ENCODE data around the gene ZNF148. TPM values are rescaled to one million over a fixed set of nuclear protein-coding genes. Genes with fewer than 3 reads are reported as not detected.

The ZNF148 gene
- total RNA-seq, 1 experiment from 2014 or later: 24.8 TPM

- Histone ChIP-seq H3K9me3 (ENCODE audit: control insufficient read depth, low read depth, low read length) (no peaks in the 10 kb centered on the region), H3K4me1 (ENCODE audit: insufficient read depth, low read length) (peaks cover 5% of the 10 kb centered on the region), H2BK15ac (ENCODE audit: low read depth, low read length) (no peak overlapping the region), H2BK5ac (ENCODE audit: insufficient read length, low read length) (no peak overlapping the region), H2BK12ac (ENCODE audit: insufficient read length, low read depth, low read length) (no peak overlapping the region), H3K9ac (ENCODE audit: extremely low read depth, insufficient read length, low read length) (no peak overlapping the region), H2BK20ac (ENCODE audit: low read depth, low read length, poor library complexity, severe bottlenecking) (no peak overlapping the region), H4K91ac (ENCODE audit: insufficient read length, low read depth, low read length) (no peak overlapping the region), H4K5ac (ENCODE audit: insufficient read length, low read depth, low read length) (no peak overlapping the region), H3K18ac (ENCODE audit: insufficient read length, low read depth, low read length) (no peak overlapping the region), H3K79me1 (ENCODE audit: insufficient read depth, low read depth, low read length, poor library complexity, severe bottlenecking) (no peaks in the 10 kb centered on the region), H2BK120ac (ENCODE audit: low read depth, low read length, poor library complexity, severe bottlenecking) (no peak overlapping the region), H3K79me2 (ENCODE audit: insufficient read depth, low read length) (no peaks in the 10 kb centered on the region), H3T11ph (ENCODE audit: low read length) (no peak overlapping the region), H3K23ac (ENCODE audit: insufficient read length, low read depth, low read length) (no peak overlapping the region), H4K8ac (replicated peaks; ENCODE audit: insufficient read length, low read depth, low read length) (no peak overlapping the region), H3K14ac (ENCODE audit: insufficient read depth, low read length) (no peak overlapping the region), H4K20me1 (ENCODE audit: control insufficient read depth, insufficient read depth, insufficient read length) (no peaks in the 10 kb centered on the region), H2AFZ (ENCODE audit: low read length) (no peak overlapping the region), H3K56ac (ENCODE audit: insufficient read length, low read depth, low read length) (no peak overlapping the region), H3K27ac (ENCODE audit: insufficient read length, low read depth, low read length) (no peak overlapping the region), H3K4ac (ENCODE audit: low read depth, low read length) (no peak overlapping the region), H3K27me3 (ENCODE audit: insufficient read depth, low read length) (no peaks in the 10 kb centered on the region), H3K23me2 (ENCODE audit: insufficient read length, low read depth, low read length, poor library complexity, severe bottlenecking) (no peaks in the 10 kb centered on the region), H3K4me2 (ENCODE audit: insufficient read depth, insufficient read length, low read length) (no peak overlapping the region), H2AK5ac (ENCODE audit: insufficient read length, low read length) (no peak overlapping the region)
- H3K27ac Mint-ChIP-seq: no peak overlapping the region
- H3K4me1 Mint-ChIP-seq: peaks cover 12 to 13% of the 10 kb centered on the region in 2 experiments
- no peaks in the 10 kb centered on the region for H3K36me3 Mint-ChIP-seq (ENCODE audit: insufficient read depth in 1 of 3, low read depth in 3 of 3)
- no peak for TF ChIP-seq CTCF (conservative IDR thresholded peaks at IDR 0.05)
- no peak overlapping the region for H3K4me3 Mint-ChIP-seq
- no peaks in the 10 kb centered on the region; the same call in 1 of the 2 replicates for H3K27me3 Mint-ChIP-seq (ENCODE audit: low read depth)
- WGBS (ENCODE audit: extremely low coverage, insufficient read length, low lambda C conversion rate): no CpG with 5 or more reads among the region's 3 CpGs
- no peak for DNase-seq
- H3K9me3 Mint-ChIP-seq: no peaks in the 10 kb centered on the region
Observed at GRCh38 chr3:125221831-125222230, 153.3 kb downstream of the ZNF148 start.

Data from H9 (cell line).